ENCODE measurements around the gene PPP1R12C. TPM values are rescaled to one million over a fixed set of nuclear protein-coding genes. Genes with fewer than 3 reads are reported as not detected.
"Not testable (repeated sequence)": the region's sequence is repeated elsewhere in the genome, so short reads cannot be mapped to it uniquely, and the experiment has no call there.

Gene PPP1R12C
- total RNA-seq, 1 experiment from 2014 or later: 79.9 TPM

GRCh38 chr19:55062735-55063491 lies 54.5 kb downstream of the PPP1R12C start, which contains the start of gene RDH13:
RDH13 (minus strand) TSS chr19:55063148; CDS start chr19:55063032, 116 bp downstream.
- Histone ChIP-seq H3K9me3 (ENCODE audit: control insufficient read depth, low read depth, low read length) (no peaks in the 10 kb centered on the region), H3K14ac (ENCODE audit: insufficient read depth, low read length) (0 out of 2 replicates have a peak within 1 kb of the TSS, but pooled peaks have one; percentile 2), H2BK120ac (ENCODE audit: low read depth, low read length, poor library complexity, severe bottlenecking) (no peak within 1 kb of the TSS), H3K79me1 (ENCODE audit: insufficient read depth, low read depth, low read length, poor library complexity, severe bottlenecking) (no peaks in the 10 kb centered on the region), H2BK20ac (ENCODE audit: low read depth, low read length, poor library complexity, severe bottlenecking) (no peak within 1 kb of the TSS), H4K91ac (ENCODE audit: insufficient read length, low read depth, low read length) (no peak within 1 kb of the TSS), H3K4me2 (ENCODE audit: insufficient read depth, insufficient read length, low read length) (peak within 1 kb of the TSS; percentile 43), H3T11ph (ENCODE audit: low read length) (no peak within 1 kb of the TSS), H3K79me2 (ENCODE audit: insufficient read depth, low read length) (no peaks in the 10 kb centered on the region; the same call in 1 of the 2 replicates), H4K20me1 (ENCODE audit: control insufficient read depth, insufficient read depth, insufficient read length) (no peaks in the 10 kb centered on the region), H3K23me2 (ENCODE audit: insufficient read length, low read depth, low read length, poor library complexity, severe bottlenecking) (peaks cover 3% of the 10 kb centered on the region), H4K8ac (replicated peaks; ENCODE audit: insufficient read length, low read depth, low read length) (no peak within 1 kb of the TSS), H3K27ac (ENCODE audit: insufficient read length, low read depth, low read length) (no peak within 1 kb of the TSS), H2AK5ac (ENCODE audit: insufficient read length, low read length) (no peak within 1 kb of the TSS), H3K23ac (ENCODE audit: insufficient read length, low read depth, low read length) (no peak within 1 kb of the TSS), H3K18ac (ENCODE audit: insufficient read length, low read depth, low read length) (no peak within 1 kb of the TSS), H4K5ac (ENCODE audit: insufficient read length, low read depth, low read length) (no peak within 1 kb of the TSS), H2BK15ac (ENCODE audit: low read depth, low read length) (no peak within 1 kb of the TSS), H3K27me3 (ENCODE audit: insufficient read depth, low read length) (peaks cover 16% of the 10 kb centered on the region), H2BK5ac (ENCODE audit: insufficient read length, low read length) (no peak within 1 kb of the TSS), H3K4ac (ENCODE audit: low read depth, low read length) (no peak within 1 kb of the TSS), H3K9ac (ENCODE audit: extremely low read depth, insufficient read length, low read length) (peak within 1 kb of the TSS; percentile 36), H2BK12ac (ENCODE audit: insufficient read length, low read depth, low read length) (peak within 1 kb of the TSS; percentile 85), H3K56ac (ENCODE audit: insufficient read length, low read depth, low read length) (no peak within 1 kb of the TSS), H3K4me1 (ENCODE audit: insufficient read depth, low read length) (no peaks in the 10 kb centered on the region), H2AFZ (ENCODE audit: low read length) (no peak within 1 kb of the TSS)
- DNase-seq: peak; percentile 96
- Mint-ChIP-seq H3K4me1 (peaks cover 5 to 6% of the 10 kb centered on the region in 2 experiments), H3K9me3 (peaks cover 0 to 2% of the 10 kb centered on the region in 2 experiments; a peak in 1 of 5 replicates), H3K27ac (peak within 1 kb of the TSS in 1 of 3 experiments; percentile 94; a peak in 2 of 7 replicates), H3K36me3 (ENCODE audit: insufficient read depth in 1 of 3, low read depth in 3 of 3) (peaks cover 11 to 14% (median 13%) of the 10 kb centered on the region in 3 experiments), H3K4me3 (peak within 1 kb of the TSS; percentile 90 to 97), H3K27me3 (ENCODE audit: low read depth) (peaks cover 47% of the 10 kb centered on the region)
- TF ChIP-seq, protein P1, sequence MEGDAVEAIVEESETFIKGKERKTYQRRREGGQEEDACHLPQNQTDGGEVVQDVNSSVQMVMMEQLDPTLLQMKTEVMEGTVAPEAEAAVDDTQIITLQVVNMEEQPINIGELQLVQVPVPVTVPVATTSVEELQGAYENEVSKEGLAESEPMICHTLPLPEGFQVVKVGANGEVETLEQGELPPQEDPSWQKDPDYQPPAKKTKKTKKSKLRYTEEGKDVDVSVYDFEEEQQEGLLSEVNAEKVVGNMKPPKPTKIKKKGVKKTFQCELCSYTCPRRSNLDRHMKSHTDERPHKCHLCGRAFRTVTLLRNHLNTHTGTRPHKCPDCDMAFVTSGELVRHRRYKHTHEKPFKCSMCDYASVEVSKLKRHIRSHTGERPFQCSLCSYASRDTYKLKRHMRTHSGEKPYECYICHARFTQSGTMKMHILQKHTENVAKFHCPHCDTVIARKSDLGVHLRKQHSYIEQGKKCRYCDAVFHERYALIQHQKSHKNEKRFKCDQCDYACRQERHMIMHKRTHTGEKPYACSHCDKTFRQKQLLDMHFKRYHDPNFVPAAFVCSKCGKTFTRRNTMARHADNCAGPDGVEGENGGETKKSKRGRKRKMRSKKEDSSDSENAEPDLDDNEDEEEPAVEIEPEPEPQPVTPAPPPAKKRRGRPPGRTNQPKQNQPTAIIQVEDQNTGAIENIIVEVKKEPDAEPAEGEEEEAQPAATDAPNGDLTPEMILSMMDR (conservative IDR thresholded peaks at IDR 0.05): no peak
- WGBS (ENCODE audit: extremely low coverage, insufficient read length, low lambda C conversion rate): no CpG with 5 or more reads among the region's 70 CpGs

DNA sequence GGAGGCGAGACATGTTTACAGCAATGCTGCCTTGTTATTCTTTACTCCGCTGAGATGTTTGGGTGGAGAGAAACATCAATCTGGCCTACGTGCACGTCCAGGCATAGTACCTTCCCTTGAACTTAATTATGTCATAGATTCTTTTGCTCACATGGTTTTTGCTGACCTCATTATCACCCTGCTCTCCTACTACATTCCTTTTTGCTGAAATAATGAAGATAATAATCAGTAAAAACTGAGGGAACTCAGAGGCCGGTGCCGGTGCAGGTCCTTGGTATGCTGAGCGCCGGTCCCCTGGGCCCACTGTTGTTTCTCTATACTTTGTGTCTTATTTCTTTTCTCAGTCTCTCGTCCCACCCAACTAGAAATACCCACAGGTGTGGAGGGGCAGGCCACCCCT lies 57.1 kb downstream of the PPP1R12C start:
- not testable (repeated sequence) for H3K9ac ChIP-seq (ENCODE audit: extremely low read depth, insufficient read length, low read length); H3K4ac ChIP-seq (ENCODE audit: low read depth, low read length); H2AK5ac ChIP-seq (ENCODE audit: insufficient read length, low read length); H3K4me2 ChIP-seq (ENCODE audit: insufficient read depth, insufficient read length, low read length); H3K4me1 ChIP-seq (ENCODE audit: insufficient read depth, low read length); H3K18ac ChIP-seq (ENCODE audit: insufficient read length, low read depth, low read length); H2BK5ac ChIP-seq (ENCODE audit: insufficient read length, low read length); H3K4me1 Mint-ChIP-seq; H3K79me1 ChIP-seq (ENCODE audit: insufficient read depth, low read depth, low read length, poor library complexity, severe bottlenecking); H2BK120ac ChIP-seq (ENCODE audit: low read depth, low read length, poor library complexity, severe bottlenecking); H3K23ac ChIP-seq (ENCODE audit: insufficient read length, low read depth, low read length); H4K91ac ChIP-seq (ENCODE audit: insufficient read length, low read depth, low read length); H3K27me3 ChIP-seq (ENCODE audit: insufficient read depth, low read length); H2AFZ ChIP-seq (ENCODE audit: low read length); H3K27ac ChIP-seq (ENCODE audit: insufficient read length, low read depth, low read length); H3K9me3 ChIP-seq (ENCODE audit: control insufficient read depth, low read depth, low read length); H3K56ac ChIP-seq (ENCODE audit: insufficient read length, low read depth, low read length); H3K9me3 Mint-ChIP-seq; H3K79me2 ChIP-seq (ENCODE audit: insufficient read depth, low read length); H4K5ac ChIP-seq (ENCODE audit: insufficient read length, low read depth, low read length); H2BK20ac ChIP-seq (ENCODE audit: low read depth, low read length, poor library complexity, severe bottlenecking); H3K14ac ChIP-seq (ENCODE audit: insufficient read depth, low read length); H2BK15ac ChIP-seq (ENCODE audit: low read depth, low read length); H4K20me1 ChIP-seq (ENCODE audit: control insufficient read depth, insufficient read depth, insufficient read length); H3T11ph ChIP-seq (ENCODE audit: low read length); H3K23me2 ChIP-seq (ENCODE audit: insufficient read length, low read depth, low read length, poor library complexity, severe bottlenecking); H3K27ac Mint-ChIP-seq; H2BK12ac ChIP-seq (ENCODE audit: insufficient read length, low read depth, low read length); H4K8ac ChIP-seq (replicated peaks; ENCODE audit: insufficient read length, low read depth, low read length); H3K4me3 Mint-ChIP-seq; DNase-seq
- Mint-ChIP-seq H3K36me3 (ENCODE audit: insufficient read depth in 1 of 3, low read depth in 3 of 3) (peaks cover 25 to 36% (median 32%) of the 10 kb centered on the region in 3 experiments), H3K27me3 (ENCODE audit: low read depth) (peaks cover 20% of the 10 kb centered on the region)
- WGBS (ENCODE audit: extremely low coverage, insufficient read length, low lambda C conversion rate): no CpG with 5 or more reads among the region's 9 CpGs

Measured in H9 (cell line).